GM23338 (cell line): ENCODE measurements around the gene SELENOO. TPM values are rescaled to one million over a fixed set of nuclear protein-coding genes. Genes with fewer than 3 reads are reported as not detected.

Experiments used
- CTCF ChIP-seq, 2 experiments: fragments of 200-600 bp in 1 of 2; sonication (generic) in 1 of 2; conservative IDR thresholded peaks; 2 replicates each; pipeline versions ENCODE4 v1.5.1 to v1.6.1; 2016 to 2017; ENCODE audit warnings: antibody characterized with exemption in 2 of 2, low read depth in 2 of 2, mild to moderate bottlenecking in 2 of 2, moderate library complexity in 1 of 2
- EZH2 ChIP-seq: fragments of 200-600 bp; sonication (generic); IDR thresholded peaks from one replicate; pipeline ENCODE4 v1.8.0; 2017; ENCODE audit warnings: antibody characterized with exemption, mild to moderate bottlenecking, low read depth; ENCODE audit not compliant: unreplicated experiment
- EZH2phosphoT487 ChIP-seq: fragments of 200-600 bp; sonication (generic); IDR thresholded peaks from one replicate; pipeline ENCODE4 v1.8.1; 2018; ENCODE audit warnings: antibody characterized with exemption; ENCODE audit not compliant: unreplicated experiment
- JUNB ChIP-seq: IDR thresholded peaks from one replicate; pipeline ENCODE4 v1.6.1; 2016; ENCODE audit warnings: antibody characterized with exemption; ENCODE audit not compliant: unreplicated experiment
- NANOG ChIP-seq: IDR thresholded peaks from 2 replicates; pipeline ENCODE4 v1.6.1; 2016; ENCODE audit warnings: antibody characterized with exemption, borderline replicate concordance
- POLR2AphosphoS5 ChIP-seq: IDR thresholded peaks from 2 replicates; pipeline ENCODE4 v1.6.1; 2016; ENCODE audit warnings: antibody characterized with exemption, low read depth
- STAT1 ChIP-seq: IDR thresholded peaks from one replicate; pipeline ENCODE4 v1.6.1; 2016; ENCODE audit warnings: antibody characterized with exemption; ENCODE audit not compliant: unreplicated experiment
- ZNF331 ChIP-seq: fragments of 250-450 bp; sonication (Bioruptor Pico); IDR thresholded peaks from 2 replicates; pipeline ENCODE4 v1.5.0; 2020; ENCODE audit warnings: low read depth, mild to moderate bottlenecking, moderate library complexity
- ZNF462 ChIP-seq: fragments of 250-450 bp; sonication (Bioruptor Pico); IDR thresholded peaks from 2 replicates; pipeline ENCODE4 v1.5.0; 2020; ENCODE audit warnings: mild to moderate bottlenecking, moderate library complexity
- polyA plus RNA-seq: library from polyadenylated mRNA; unstranded; fragments of >200 nt; fragmentation: Nextera tagmentation; extraction: Ambion mirVana; gene quantifications from 2 replicates; pipeline ENCODE4 v1.2.1, GENCODE V29; 2016
- total RNA-seq: library from RNA; depleted of rRNA; stranded (reverse); fragments of >200 nt; shearing (Covaris generic); gene quantifications from 2 replicates; pipeline ENCODE4 v1.2.3, GENCODE V29; 2014

SELENOO gene
- total and polyA plus RNA-seq, 2 experiments from 2014 or later: 6.8 to 21.3 TPM

- TF ChIP-seq ZNF462 (CRISPR knock-in tag) (no peak), EZH2 (no peak), POLR2AphosphoS5 (no peak), STAT1 (no peak), EZH2phosphoT487 (no peak), ZNF331 (CRISPR knock-in tag) (no peak), CTCF (conservative IDR thresholded peaks at IDR 0.05; ENCODE audit: low read depth in 2 of 2) (no peak), JUNB (no peak), NANOG (no peak)
Measured at GRCh38 chr22:50216055-50216683, 15.4 kb downstream of the SELENOO start (continued).
